Stimulated activated CD4-positive, alpha-beta T cell treated with anti-CD3 and anti-CD28 coated beads, Interleukin-15, amount 100 ng/mL, for 1 hour (primary cell): ENCODE data around the gene HMGN1.
A peak's percentile ranks its signal among the peaks of the same experiment; 100 is the strongest.
"Not testable (repeated sequence)": the region's sequence is repeated elsewhere in the genome, so short reads cannot be mapped to it uniquely, and the experiment has no call there.

ENCODE experiments used
- DNase-seq, 2 donors: peaks; one replicate each; pipeline ENCODE4 v3.0.0-alpha.2; 2020; ENCODE audit warnings: low read depth in 1 of 2, low spot score in 1 of 2

HMGN1 gene, protein sequence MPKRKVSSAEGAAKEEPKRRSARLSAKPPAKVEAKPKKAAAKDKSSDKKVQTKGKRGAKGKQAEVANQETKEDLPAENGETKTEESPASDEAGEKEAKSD

GRCh38 chr21:39348355-39349210 lies at the start of gene HMGN1:
Gene HMGN1 (minus strand): TSS chr21:39349088. CDS start chr21:39348917, 171 bp downstream.
- peak; percentile 72 to 89 for DNase-seq

- no peak for DNase-seq
These were observed 48.9 kb upstream of the HMGN1 start for GRCh38 chr21:39397646-39398385.

GRCh38 chr21:39392981-39393380 lies 44.1 kb upstream of the HMGN1 start:
- no peak for DNase-seq

DNA sequence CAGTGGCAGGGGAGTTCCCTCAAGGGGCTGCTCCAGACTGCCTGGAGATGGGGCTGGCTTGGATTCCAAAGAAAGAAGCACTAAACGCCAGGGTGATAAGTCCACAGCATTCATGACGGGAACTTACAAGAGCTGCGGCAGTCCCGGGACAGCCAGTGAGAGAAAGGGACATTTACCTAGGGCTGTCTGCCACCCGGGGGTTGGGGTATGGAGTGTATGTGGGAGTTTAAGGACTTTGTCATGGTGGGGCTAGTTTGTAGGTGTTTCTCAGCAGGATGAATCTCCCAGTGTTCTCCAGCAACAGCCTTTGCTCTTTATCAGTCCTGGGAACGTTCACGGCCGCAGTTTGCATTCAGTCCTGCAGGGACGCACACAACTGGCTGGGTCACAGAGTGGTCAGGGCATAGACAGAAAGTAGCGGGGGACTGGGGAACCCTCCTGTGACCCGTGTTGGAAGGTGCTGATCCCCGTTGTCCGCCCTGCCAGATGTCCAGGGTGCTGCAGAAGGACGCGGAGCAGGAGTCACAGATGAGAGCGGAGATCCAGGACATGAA lies 41.4 kb upstream of the HMGN1 start:
- no peak for DNase-seq

GRCh38 chr21:39388811-39389155 lies 39.9 kb upstream of the HMGN1 start:
- DNase-seq = no peak

- DNase-seq = peak; percentile 80 to 85
These were observed 39.3 kb upstream of the HMGN1 start for GRCh38 chr21:39388038-39388810.

DNA sequence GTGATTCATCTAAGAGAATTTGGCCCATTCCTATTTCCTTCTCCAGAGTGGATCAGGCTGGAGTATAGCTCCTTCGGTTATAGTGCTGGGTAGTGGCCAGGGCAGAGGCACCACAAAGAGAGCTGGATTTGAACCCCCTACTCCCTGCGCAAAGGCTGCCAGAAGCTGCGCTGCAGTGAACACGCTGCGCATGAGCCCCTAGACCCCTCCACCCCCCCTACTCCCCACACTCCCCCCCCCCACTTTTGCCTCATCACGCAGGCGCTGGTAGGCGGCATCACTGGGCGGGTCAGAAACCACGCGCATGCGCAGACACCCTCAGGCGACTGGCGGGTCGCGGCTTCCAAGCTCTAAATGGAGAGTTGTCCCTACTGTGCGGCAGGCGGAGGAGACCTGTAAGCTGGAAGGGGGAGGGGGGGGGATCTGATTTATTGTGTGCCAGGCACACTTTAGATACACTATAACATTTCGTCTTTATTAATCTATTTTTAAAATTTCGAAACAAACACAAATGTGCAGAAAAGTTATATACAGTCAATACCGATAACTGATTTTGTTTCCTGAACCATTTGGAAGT lies 38.7 kb upstream of the HMGN1 start:
- DNase-seq = peak; percentile 83 to 85

- DNase-seq = no peak
These were observed 38.0 kb upstream of the HMGN1 start for GRCh38 chr21:39386899-39387298.

DNA sequence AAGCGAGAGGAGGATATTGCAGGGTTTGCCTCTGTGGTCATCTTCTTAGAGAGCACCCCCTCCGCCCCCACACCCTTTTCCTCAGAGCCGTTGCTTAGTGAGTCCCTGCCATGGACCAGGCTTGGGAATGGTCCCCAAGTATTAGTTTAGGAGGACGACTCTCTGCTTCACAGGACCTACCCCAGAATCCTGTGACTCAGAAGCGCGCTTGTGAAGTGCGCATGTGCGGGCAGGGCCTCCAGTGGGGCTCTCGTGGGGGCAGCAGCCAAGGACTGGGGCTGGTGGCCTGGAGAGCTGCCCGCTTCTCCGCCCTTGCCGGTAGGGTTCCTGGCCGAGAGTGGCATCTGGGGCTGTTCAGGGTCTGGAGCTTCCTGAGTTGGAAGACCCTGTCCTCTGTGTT lies 37.3 kb upstream of the HMGN1 start:
- DNase-seq = no peak

- DNase-seq = peak in 1 of 2 donors; percentile 46
These were observed 36.6 kb upstream of the HMGN1 start for GRCh38 chr21:39385299-39386145.

DNA sequence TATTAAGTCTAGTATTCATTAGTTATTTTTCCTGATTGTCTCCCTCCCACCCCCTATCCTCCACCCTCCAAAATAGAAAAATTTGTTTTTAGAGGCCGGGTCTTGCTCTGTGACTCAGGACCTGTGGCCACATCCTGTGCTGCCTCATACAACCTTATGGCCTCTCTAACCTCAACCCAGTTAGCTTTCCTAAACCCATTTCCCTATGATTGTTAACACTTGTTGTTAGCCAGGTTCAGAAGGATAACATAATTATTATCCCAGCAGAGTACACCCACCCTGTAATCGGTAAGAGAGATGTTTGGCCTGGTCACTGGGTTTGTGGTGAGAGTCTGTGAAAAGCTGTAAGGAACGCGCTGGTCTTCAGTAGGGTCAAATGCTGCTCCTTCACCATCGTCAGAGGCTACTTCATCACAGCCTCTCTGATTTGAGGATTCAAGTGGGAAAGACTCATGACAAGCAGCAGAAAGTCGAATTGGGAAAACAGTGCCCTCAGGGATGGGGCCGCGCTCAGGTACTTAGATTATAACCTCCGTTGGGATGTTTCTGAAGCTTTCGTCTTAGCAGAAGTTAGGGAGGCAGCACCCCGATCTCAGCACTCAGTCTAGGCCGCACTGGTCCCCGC lies 35.9 kb upstream of the HMGN1 start:
- no peak for DNase-seq

DNA sequence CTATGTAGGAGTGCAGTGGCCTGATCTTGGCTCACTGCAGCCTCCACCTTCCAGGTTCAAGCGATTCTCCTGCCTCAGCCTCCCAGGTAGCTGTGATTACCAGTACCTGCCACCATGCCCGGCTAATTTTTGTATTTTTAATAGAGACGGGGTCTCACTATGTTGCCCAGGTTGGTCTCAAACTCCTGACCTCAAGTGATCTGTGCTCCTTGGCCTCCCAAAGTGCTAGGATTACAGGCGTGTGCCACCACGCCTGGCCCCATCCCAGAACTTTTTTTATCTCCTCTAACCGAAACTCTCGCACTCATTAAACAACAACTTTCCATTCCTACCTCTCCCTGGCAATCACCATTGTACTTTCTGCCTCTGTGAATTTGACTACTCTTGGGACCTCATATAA lies 33.2 kb upstream of the HMGN1 start:
- not testable (repeated sequence) for DNase-seq

DNA sequence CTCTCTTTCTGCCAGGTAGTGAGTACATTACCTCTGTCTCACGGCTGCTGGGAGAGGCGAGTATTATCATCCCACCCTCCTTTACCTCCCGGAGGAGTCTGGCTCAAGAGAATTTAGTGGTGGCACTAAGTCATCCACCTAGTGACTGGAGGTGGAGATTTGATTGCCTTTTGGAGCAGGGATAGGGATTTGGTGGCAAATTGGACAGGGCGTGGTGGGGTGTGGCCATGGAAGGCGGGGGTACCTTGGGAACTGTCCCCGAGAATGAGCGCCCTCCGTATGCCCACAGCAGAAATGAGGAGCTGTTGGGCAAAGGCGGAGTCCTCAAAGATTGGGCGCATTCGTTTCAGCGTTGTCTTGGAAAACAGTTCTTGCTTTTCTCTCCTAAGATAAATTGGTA lies 32.1 kb upstream of the HMGN1 start:
- no peak for DNase-seq

GRCh38 chr21:39379986-39380891 lies 31.4 kb upstream of the HMGN1 start:
- peak; percentile 73 to 79 for DNase-seq

GRCh38 chr21:39377444-39378050 lies 28.7 kb upstream of the HMGN1 start:
- DNase-seq = no peak

DNA sequence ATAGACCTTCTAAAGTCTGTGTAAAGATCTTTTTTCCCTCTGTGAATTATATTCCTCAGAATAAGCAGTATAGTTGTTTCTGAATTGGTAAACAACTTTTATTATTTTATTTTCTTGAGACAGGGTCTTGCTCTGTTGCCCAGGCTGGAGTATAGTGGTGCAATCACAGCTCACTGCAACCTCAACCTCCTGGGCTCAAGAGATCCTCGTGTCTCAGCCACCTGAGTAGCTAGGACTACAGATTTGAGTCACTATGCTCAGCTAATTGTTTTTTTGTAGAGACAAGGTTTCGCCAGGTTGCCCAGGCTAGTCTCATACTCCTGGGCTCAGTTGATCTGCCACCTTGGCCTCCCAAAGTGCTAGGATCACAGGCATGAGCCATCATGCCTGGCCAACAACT lies 26.6 kb upstream of the HMGN1 start:
- no peak for DNase-seq

GRCh38 chr21:39374046-39374445 lies 25.2 kb upstream of the HMGN1 start:
- no peak for DNase-seq

DNA sequence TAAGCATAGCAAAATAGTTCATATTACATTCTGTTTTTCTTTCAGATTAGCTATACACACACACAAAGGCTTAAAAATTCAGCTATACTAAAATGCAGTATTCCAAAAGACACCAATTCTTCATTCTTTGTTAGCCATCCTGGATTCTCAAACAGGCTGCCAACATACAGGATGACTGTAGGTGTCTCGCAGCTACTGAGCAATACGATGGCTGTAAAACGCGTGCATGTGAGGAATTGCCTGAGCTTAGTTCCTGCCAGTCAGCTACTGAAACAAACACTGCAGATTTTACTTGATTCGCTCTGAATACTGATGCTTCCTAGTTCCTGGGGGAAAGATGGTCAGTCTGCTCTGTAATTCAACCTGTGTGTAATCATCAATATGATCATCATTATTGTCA lies 24.7 kb upstream of the HMGN1 start:
- DNase-seq = no peak
